Fibroblast of skin of left quadriceps (primary cell): ENCODE data around the gene HCFC1R1.
"Not testable (repeated sequence)": the region's sequence is repeated elsewhere in the genome, so short reads cannot be mapped to it uniquely, and the experiment has no call there.

Experiments
- DNase-seq, 2 experiments: peaks; one replicate each; pipeline ENCODE4 v3.0.0-alpha.2; 2013; ENCODE audit warnings: low read depth in 2 of 2

HCFC1R1 gene

DNA sequence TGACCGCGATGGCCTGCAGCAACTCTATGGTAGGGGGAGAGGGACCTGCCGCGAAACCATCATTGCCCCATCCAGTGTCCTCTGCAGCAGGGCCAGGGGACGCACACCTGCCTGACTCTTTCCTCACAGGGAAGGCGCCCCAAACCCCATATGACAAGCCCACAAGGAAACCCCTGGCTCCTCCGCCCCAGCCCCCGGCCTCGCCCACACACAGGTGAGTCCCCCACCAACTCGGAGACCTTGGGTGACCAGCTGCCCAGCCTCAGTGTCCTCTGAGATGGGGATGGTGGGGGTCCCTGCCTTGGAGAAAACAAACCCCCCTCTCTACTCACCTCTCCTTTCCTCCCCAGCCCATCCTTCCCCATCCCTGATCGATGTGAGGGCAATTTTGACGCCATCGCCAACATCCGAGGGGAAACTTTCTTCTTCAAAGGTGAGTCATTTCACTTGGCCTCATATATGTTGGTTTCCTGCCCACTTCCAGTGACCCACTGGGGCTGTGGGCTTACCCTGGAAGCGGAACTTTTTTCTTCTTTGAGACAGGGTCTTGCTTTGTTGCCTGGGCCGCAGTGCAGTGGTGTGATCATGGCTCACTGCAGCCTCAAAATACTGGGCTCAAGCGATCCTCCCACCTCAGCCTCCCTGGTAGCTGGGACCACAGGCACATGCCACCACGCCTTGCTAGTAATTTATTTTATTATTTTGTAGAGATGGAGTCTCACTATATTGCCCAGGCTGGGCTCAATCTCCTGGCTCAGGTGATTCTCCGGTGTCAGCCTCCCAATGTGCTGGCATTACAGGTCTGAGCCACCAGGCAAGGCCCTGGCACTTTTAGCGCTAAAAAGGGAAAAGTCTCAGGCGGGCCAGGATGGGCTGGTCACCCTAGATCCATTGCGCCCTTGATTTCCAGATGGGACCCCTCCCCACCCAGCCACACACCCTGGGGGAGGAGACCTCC, 33.7 kb upstream of the HCFC1R1 start:
- DNase-seq = no peak

DNA sequence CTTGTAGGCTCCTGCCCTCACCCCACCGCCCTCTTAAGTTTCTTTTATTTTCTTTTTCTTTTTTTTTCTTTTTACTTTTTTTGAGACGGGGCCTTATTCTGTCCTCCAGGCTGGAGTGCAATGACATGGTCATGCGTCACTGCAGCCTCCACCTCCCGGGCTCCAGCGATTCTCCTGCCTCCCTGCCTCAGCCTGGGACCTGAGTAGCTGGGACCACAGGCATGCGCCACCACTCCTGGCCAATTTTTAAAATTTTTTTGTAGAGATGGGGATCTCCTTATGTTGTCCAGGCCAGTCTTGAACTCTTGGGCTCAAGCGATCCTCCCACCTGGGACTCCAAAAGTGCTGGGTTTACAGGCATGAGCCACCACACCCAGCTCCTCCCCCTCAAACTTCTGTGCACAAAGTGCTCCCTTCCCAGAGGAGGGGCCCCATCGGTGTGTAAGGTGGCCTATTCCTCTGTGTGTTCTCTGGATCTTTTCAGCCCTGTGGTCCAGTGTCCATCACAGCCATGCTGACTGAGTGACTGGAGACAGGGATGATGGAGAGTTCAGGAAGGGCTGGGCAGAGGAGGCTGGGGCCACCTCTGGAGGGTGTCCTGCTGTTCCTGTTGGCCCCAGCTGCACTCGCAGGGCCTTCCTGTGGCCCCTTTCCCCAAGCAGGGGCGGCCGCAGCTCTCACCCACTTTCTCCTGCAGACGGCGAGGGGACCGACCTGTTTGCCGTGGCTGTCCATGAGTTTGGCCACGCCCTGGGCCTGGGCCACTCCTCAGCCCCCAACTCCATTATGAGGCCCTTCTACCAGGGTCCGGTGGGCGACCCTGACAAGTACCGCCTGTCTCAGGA, 32.8 kb upstream of the HCFC1R1 start:
- no peak for DNase-seq

DNA sequence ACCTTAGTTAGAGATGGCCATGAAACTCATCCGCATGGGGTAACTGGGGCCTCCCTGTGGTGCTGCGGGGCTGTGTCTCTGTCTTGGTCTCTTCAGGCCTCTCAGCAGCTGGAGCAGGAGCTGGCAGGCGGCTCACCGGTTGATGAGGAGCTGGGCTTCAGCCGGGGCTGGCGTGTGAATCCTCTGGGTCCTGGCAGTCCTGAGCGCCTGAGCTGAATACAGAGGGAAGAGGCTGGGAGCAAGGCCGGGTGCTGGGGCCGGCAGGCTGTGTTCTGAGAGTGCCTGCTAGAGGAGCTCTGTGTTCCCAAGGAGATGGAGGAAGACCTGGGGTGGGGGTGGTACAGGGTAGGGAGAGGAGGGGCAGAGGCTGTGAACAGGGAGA, 32.0 kb upstream of the HCFC1R1 start:
- not testable (repeated sequence) for DNase-seq

DNA sequence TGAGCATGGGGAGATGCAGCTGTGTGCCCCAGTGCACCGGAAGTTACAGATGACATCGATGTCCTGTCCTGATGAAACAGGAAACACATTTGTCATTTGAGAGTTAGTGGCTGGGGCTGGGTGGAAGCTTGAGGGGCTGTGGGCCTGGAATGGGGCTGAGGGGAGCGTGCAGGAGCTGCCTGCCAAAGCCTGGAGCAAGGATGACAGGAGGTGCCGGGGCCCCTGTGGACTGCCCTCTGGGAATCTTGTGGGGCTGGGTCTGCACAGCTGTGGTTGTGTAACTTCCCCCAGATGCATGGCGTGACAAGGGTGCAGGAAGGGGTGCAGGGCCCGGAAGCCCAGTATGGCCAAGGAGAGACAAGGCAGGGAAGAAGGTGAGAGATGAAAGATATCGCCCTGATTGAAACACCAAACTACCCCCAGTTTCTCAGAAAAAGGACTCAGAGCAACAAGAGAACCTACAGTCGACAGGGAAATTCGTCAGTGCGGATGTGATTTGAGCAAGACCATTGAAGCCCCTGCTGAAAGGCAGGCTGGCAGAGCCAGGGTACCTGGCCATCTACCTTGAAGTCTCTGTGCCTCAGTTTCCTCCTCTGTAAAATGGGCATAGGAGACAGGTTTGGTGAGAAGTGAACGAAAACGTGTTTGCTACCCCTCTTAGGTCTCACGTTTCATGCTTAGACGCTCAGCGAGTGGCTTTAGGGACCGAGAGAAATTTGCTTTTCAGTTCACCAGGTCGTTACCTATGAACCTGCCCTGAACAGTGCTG, 31.4 kb upstream of the HCFC1R1 start:
- no peak for DNase-seq

DNA sequence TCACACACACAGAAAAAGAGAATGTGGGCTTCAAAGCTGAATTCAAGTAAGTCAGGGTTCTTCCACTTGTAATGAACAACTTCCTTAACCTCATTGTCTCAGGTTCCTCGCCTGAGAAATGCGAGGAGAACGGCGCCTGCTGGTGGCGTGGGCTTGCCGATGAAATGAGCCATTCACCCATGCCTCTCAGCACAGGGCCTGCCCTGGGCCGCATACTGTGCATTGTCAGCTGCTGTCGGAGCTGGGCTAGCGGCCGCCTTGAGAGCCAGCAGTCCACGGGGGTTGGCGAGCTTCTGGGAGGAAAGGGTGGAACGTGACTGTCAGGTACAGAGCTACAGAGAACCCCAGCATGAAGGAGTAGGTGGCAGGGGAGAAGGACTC, 29.6 kb upstream of the HCFC1R1 start:
- DNase-seq = not testable (repeated sequence)

- not testable (repeated sequence) for DNase-seq
Observed at GRCh38 chr16:3052571-3053329, 29.0 kb upstream of the HCFC1R1 start.

DNA sequence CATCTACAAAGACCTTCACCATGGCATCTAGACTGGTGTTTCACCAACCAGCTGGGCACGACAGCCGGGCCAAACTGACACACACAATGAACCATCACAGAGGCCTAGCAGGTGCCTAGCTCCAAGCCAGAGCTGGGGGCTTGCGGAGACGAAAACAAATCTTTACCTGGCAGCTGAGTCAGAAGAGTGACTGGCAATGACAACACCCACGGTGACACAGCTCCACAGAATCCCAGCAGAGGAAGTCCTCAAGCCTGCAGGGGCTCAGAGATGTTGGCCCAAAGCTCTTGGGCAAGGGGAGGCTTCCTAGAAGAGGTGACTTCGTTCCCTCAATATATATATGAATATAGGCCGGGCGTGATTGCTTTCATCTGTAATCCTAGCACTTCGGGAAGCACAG, 27.8 kb upstream of the HCFC1R1 start:
- no peak for DNase-seq

- no peak for DNase-seq
Observed at GRCh38 chr16:3051009-3051408, 27.3 kb upstream of the HCFC1R1 start.

DNA sequence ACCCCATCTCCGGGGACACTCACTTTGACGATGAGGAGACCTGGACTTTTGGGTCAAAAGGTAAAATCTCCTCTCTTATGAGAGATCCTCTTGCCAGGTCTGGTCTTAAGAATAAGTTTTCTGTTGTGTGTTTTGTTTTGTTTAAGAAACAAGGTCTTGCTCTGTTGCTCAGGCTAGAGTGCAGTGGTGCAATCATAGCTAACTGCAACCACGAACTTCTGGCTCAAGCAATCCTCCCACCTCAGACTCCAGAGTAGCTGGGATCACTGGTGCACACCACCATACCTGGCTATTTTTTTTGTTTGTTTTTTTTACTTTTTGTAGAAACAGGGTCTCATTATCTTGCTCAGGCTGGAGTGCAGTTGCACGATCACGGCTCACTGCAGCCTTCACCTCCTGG, 26.7 kb upstream of the HCFC1R1 start:
- no peak for DNase-seq

DNA sequence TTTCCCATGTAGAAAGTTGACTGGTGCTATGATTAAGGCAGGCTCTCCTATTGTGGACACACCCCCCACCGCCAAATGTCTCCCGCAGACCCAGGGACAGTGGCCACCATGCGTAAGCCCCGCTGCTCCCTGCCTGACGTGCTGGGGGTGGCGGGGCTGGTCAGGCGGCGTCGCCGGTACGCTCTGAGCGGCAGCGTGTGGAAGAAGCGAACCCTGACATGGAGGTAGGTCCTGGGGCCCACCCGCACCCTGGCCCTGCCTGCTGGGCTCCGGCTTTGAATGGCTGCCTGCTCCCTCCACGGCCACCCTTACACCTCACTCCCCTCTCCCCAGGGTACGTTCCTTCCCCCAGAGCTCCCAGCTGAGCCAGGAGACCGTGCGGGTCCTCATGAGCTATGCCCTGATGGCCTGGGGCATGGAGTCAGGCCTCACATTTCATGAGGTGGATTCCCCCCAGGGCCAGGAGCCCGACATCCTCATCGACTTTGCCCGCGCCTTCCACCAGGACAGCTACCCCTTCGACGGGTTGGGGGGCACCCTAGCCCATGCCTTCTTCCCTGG, 26.3 kb upstream of the HCFC1R1 start:
- DNase-seq = no peak

- no peak for DNase-seq
Observed at GRCh38 chr16:3047387-3047720, 23.6 kb upstream of the HCFC1R1 start.

DNA sequence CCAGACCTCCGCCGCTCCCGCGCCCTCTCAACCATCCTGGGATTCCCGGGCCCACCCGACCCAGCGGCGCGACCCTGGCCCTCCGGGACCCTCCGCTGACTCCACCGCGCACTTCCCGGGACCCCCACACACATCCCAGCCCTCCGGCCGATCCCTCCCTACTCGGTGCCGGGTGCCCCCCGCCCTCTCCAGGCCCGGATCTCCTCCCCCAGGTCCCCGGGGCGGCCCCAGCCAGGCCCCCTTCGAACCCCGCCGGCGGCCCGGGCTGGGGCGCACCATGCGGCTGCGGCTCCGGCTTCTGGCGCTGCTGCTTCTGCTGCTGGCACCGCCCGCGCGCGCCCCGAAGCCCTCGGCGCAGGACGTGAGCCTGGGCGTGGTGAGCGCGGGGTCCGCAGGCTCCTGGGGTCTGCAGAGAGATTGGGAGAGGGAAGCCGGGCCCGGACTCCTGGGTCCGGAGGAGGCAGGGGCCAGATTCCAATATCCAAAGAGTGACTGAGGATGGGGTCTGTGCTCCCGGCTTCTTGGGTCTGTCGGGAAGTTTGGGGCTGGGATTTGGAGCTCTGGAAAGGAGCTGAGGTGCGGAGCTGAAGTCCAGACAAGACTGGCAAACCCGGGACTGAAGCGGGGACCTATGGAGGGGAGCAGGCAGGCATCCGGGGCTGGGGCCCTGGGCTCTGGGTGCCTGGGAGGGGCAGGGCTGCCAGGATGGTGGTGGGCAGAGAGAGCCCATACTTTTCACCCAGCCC, 23.1 kb upstream of the HCFC1R1 start:
- no peak for DNase-seq

DNA sequence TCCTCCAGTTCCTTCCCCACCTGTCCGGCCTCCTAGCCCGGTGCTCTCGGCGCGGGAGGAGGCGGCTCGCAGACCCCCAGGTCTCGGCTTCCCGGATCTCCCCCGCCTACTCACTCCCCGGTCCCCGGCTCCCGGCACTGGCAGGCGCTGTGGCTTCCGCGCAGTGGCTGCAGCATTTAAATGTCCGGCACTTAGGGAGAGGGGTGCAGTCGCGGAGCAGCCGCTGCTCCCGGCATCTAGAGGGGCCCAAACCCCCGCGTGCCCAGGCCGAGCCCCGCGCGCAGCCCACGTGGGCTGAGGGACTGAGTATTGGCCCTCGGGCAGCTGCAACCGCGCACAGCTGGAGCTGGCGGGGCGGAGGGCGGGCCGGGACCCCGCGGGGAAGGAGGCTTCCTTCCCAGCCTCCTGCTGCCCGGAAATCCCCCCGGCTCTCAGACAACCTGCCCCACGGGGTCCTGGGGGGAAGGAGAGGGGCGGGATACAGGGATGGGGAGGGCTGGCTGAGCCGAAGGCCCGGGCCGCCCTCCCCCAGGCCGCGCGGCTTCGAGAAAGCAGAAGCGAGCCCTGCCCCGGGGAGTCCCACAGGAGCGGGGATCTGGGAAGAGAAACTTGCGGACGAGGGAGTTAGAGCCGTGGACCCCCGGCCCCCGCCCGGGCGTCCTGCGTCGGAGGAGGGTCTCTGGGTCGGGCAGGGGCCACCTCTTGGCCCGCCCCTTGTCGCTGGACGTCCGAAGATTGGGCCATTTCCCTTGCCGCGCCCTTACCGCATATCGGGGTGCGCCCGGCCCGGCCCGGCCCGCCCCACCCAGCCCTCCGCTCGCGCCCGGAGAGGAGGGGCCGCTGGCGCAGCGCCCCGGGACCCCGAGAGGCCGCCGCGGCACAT, 22.3 kb upstream of the HCFC1R1 start, which contains the start of gene MMP25:
Gene MMP25 (plus strand): TSS at position 804 of the 883 bp plus-strand sequence. CDS start 357 bp downstream, outside the sequence.
- DNase-seq = no peak

GRCh38 chr16:3044708-3045107, 21.0 kb upstream of the HCFC1R1 start:
- DNase-seq = no peak

GRCh38 chr16:3042376-3042775, 18.6 kb upstream of the HCFC1R1 start:
- no peak for DNase-seq

GRCh38 chr16:3038896-3039295, 15.2 kb upstream of the HCFC1R1 start:
- DNase-seq = no peak

DNA sequence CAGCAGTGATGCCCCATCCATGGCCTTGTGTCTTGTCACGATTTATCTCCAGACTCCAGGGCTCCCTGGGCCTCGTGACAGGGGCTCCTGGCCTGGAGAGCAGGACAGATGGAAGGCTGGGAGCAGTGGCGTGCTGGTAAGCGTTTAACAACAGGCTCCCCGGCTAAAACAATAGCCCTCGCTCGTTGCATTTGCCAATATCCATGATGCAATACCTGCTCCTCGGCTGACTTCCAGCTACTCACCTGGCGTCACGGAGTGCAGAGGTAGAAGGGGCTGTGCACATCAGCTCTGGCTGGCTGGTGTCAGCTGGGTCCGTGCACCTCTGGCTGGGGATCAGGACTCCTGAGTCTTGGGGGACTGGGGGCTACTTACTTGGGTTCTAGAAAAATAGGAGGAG, 14.5 kb upstream of the HCFC1R1 start:
- DNase-seq = no peak

DNA sequence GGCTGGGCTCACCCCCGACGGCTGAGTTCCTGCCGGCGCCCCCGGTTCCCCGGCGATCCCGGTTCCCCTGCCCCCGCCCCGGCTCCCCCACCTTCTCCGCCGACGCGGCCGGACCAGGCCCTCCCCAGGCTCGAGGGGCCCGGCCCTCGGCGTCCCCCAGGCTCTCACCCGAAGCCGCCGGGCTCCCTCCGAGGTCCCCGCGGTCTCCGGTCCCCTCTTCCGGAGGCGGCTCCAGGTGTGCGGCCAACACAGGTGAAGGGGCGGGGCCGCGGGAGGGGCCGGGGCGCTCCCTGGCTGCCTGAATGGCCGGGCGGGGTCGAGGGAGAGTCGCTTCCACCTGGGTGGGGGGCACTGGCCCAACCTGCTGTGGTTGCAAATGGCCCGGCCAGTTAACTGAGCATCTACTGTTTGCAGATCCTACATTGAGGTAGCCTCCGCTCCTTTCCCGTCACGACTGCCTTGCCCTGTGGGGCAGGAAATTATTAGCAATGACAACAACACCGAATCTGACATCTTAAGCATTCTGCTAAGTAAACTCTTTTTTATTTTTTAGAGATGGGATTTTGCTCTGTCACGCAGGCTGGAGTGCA, 13.1 kb upstream of the HCFC1R1 start, which contains the start of gene BICDL2:
Gene BICDL2 (minus strand): TSS at position 219 of the 590 bp plus-strand sequence. CDS start 1,448 bp downstream, outside the sequence.
- DNase-seq = no peak
